ENCODE results near the gene JAZF1.

JAZF1 gene

DNA sequence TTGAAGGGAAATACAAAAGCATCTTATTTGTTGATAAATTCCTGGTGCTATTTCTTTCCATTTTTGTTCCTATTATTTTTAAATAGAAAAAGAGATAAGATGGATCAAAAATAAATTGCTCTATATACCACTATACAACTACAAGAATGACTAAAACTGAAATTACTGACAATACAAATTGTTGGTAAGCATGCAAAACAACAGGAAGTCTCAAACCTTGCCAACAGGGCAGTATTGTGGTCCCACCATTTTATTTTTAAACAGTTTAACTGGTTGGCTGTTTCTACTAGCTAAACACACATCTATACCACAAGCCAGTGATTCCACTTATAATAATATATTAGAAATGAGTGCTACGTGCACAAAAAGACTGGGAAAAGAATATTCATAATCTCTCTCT lies 213.0 kb downstream of the JAZF1 start:
- DNase-seq (ENCODE audit: low read depth in 2 of 2), result no peak

DNA sequence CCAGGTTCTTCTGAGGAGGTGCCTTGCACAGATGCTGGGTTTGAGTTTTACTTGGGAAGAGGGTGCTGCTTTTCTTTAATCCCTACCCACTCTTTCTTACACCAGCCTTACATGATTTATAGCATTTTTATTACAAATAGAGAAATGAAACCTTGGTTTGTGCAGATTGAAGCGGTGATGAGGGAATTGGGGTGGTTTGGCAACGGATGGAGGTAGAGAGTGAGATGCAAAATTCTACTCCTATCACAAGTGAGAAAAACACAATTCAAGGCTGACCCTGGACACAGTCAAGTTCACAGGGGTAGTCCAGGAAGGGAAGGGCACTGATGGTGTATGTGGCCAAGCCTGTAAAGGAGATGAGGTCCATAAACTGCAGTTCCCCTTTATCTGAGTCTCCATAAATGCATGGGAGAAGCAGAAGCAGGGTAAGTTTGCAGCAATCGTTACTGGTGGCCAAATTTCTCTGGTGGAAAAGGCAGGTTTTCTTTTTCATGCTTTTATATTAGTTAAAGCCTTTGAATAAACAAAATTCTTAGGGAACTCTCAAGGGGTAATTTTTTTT lies 214.3 kb downstream of the JAZF1 start:
- DNase-seq (ENCODE audit: low read depth in 2 of 2), result no peak

DNA sequence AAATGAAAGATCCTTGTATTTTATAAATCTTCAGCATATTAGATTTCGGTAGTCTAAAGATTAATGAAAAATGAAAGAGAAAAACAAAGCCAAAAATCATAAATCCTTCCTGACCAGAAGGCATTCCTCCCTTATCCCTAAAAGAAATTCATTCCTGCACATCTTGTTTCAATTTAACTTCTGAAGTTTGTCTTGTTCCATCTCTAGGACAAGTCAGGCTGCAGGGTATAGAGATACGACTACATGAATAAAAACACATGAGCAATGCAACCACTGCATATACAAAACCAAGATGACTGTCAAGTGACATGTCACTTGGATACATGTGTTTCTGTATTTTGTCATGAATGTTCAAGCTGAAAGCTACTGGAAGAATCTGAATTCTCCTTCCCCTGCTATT lies 214.9 kb downstream of the JAZF1 start:
- DNase-seq (ENCODE audit: low read depth in 2 of 2), result no peak

DNA sequence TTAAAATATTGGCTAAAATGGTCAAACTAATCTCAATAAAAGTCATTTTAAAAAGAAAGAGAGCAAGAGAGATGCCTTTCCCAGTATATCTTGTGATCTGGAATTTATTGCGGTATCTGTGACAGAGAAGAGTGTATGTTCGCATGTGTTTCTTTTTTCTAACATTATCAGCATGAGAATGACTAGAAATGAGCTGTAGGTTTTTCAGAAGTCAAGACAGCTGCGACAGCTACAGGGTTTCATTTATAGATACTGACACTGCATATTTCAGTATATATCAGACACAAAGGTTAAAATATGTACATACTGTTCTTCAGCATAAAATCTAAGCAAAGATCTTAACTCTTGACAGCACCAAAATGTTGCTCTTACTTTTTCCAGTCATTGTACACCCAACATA lies 215.8 kb downstream of the JAZF1 start:
- no peak for DNase-seq (ENCODE audit: low read depth in 2 of 2)

DNA sequence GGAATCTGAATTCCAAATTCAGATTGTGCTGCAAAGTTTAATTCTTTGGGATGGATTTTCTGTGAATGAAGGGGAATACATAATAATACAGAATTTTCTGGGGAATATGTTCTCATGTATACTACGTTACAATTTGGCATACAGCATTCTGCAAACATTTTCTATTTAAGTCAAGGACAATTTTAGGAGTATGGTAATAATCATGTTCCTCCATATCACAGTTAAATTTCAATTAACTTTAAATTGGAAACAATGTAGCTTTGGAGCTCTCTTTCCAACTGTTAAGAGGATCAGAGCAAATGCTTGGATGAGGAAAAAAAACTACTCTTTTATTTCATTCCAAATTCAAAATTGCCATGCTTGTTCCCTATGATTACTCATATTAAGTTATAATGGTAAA lies 217.5 kb downstream of the JAZF1 start:
- no peak for DNase-seq (ENCODE audit: low read depth in 2 of 2)

DNA sequence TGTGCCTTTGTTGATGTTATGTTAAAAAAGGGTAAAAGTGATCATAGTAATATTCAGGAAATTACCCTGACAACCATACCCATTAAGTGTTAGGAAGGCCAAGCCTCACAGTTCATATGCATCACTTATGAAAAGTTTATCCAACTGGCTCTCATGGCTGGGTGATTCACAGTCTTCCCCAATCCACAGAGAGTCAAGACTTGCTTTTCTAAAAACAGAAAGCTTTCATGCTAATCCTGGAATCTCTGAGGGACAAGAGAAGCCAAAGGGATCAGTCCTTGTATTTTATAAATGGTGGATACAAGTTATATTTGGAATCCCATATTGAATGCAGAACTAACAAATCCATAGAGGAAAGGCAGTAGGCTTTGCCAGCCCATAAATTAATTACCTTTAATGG lies 218.3 kb downstream of the JAZF1 start:
- no peak for DNase-seq (ENCODE audit: low read depth in 2 of 2)

DNA sequence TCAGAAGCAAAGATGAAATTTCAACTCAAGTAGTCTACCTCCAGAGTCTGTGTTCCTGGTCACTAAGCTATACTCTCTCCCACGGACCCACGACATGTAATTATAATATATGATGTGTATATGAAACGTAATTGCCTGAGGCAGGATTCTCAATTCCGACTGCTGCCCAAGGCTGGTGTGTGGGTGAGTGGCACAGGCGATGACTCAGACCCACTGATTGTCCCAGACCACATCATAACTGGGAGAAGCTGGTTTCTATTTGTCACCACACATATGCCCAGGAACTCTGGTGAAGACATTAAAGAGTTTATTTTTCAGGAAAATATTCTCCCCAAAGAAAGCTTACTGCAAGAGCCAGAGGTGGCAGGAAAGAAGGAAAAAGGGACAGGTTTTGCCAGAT lies 219.3 kb downstream of the JAZF1 start:
- DNase-seq (ENCODE audit: low read depth in 2 of 2), result no peak

DNA sequence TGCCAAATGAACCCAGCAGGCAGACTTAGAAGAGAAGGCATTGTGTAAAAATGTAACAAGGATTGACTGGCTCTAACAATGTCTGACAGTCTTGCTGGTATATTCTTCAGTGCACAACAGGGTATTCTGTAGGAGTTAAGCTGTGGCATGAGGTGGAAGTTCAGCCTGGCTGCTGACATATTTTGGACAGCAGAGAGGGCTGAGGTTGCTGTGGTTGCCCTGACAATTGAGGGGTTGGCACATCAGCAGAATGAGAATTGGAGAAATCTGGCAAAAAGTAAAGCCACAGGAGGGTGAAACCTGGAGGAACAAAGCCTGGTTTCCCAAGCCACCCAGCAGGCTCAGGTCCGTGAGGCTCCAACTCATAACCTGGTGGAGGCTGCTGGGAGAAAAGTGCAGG lies 220.2 kb downstream of the JAZF1 start:
- no peak for DNase-seq (ENCODE audit: low read depth in 2 of 2)

DNA sequence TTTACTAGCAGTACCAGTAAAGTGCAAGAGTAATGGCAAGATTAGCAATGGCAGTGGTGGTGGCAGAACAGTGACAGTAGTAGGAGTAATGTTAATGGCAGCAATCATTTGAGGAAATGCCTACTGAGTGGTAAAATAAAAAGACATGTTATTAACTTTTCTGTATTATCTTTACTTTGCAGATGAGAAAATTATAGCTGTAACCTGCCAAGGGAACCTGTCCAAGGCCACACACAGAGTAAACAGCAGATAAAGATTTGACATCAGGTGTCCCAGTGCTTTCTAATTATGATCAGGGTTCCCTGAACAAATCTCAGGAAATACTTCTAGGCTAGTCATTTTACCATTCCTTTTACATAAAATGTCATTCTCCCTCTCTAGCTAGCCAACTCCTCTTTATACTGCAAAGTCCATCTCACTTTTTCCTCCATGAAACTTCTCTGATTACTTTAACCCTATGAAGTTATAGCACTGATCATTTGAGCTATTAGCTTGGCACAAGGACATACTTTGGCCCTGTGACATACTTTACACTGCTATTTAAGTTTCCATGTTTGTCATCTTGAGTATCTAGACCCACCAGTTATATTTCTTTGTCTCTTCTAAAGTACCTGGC lies 221.6 kb downstream of the JAZF1 start:
- DNase-seq (ENCODE audit: low read depth in 2 of 2), result no peak

DNA sequence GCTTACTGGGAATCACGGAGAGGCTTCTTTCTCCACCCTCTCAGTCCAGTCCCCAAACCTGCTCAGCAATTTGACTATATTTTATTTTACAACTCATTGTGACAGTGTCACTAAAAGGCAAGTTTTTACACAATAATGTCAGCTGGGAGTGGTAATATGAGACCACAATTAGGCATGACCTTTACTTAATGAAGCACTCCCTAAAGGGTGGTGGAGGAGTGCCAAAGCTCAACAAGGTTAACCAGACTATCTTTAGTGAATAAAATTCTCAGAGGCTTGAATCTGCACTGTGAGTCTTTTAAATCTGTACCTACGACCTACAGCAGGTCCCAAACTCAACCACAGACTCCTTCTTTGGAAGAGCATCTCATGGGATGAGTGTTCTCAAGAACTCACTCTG lies 225.0 kb downstream of the JAZF1 start:
- DNase-seq (ENCODE audit: low read depth in 2 of 2), result no peak

DNA sequence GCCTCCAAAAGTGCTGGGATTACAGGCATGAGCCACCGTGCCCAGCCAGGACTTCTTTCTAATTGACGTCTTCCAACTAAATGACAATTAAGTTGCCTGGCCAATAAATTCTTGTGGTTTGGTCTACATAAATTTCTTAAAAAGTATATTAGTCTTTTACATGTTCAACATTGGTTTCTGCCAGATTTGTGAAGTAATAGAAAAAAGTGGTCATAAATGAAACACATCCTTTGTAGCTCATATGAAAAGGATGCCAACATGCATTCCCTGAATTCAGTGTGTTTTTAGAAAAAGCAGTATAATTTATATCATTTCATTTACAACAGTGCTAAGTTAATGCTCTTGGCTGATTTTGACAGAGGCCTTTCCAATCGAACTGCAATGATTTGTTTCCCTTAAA lies 225.6 kb downstream of the JAZF1 start:
- no peak for DNase-seq (ENCODE audit: low read depth in 2 of 2)

DNA sequence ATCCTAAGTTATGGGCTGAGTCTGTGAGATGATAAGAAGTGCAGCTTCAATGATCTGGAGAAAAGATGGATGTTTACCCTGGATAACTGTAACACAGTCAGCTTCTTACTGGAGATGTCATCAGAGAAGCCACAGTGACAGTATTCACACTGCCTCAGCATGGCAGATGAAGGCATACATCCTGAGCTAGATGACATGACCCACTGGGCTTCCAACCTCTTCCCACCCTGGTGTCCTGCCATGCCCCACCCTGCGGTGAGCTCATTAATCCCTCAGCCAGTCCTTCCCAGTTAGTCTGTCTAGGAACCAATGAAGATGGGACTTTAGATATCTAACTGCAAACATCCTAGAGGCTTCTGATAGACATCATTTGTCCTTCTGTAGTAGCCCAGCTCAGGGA lies 226.8 kb downstream of the JAZF1 start:
- DNase-seq (ENCODE audit: low read depth in 2 of 2), result no peak

DNA sequence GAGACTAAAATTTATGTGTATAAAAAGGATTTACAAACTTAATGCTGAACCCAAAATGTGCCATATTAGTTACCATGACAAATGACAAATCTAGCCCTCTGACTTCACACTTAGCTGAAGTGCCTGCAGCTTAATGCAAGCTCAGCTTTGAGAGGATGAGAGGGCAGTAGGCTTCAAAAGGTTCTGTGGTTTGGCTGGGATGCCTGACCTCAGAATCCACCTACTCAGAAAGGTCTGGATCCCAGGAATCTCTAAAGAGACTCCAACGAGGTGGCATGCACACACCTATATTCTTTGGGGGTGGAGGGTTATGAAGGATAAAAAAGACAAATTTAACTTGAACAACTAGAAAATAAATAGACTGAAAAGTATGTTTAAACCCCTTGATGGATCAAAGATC lies 227.2 kb downstream of the JAZF1 start:
- no peak for DNase-seq (ENCODE audit: low read depth in 2 of 2)

DNA sequence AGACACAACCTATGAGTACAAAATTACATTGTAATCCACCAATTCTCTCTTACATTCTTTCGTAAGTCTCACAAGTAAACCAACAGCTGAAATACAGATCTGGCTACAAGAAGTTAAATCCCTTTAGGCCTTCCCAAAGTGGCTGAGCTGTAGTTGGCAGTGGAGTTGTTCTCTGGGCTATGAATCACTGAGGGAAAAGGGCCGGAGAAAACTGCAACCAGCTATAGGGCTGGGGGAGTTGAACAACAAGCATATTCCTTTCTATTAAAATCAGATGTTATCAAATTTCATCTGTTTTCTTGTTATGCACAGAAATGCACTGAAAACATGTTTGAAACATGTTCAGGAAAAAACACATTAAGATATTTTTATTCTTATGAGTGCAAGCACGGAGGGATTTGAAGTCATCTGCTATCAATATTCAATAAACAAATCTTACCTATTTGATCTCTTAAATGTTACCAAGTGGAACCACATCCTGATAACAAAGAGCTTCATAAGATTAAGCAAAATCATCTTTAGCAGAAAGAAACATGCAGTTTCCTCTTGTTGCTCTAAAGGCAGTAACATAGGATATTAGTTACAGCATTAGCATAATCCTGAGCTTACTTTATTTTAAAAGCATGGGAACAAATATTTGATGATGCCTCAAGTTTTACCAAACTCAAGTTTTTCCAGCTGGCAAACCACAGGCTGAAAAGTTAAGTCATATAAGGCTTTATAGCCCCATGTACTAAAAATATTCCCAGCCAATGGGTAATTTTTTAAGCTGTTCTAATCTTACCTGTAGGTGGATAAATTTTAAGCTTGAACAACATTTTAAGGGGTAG lies 227.9 kb downstream of the JAZF1 start:
- DNase-seq (ENCODE audit: low read depth in 2 of 2), result no peak

DNA sequence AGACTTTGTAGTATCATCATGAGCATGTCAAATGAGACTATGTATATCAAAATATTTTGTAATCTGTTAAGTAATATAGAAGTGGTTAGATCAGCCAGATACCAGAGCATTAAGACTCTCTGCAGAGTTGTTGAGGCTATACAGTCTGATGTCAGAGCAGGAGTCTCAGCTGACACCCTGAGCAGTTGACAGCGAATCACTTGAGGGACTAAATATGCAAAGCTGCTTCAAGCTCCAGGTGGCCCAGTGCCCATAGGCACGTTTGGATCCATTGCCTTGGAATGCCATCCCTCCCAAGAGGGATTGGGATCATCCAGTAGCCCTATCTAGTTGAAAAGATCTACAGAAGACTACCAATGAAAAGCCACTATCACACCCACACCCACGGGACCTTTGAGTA lies 230.5 kb downstream of the JAZF1 start:
- DNase-seq (ENCODE audit: low read depth in 2 of 2), result no peak

DNA sequence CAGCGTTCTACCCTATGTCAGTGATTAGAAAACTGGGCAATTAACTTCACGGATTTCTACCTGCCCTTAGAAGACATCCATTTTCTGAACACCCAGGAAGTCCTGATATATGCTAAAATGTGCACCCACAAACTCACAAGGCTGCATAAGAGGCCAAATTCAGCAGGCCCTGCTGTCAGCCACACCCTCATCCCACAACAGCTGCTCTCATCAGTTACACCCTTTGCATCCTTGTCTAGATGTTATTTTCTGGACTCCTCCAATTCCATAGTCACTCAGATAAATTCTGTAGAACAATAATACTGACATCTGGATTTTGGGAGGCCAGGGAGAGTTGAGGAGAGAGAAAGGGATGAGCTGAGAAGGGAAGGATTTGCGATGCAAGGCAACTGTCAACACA lies 231.7 kb downstream of the JAZF1 start:
- no peak for DNase-seq (ENCODE audit: low read depth in 2 of 2)

DNA sequence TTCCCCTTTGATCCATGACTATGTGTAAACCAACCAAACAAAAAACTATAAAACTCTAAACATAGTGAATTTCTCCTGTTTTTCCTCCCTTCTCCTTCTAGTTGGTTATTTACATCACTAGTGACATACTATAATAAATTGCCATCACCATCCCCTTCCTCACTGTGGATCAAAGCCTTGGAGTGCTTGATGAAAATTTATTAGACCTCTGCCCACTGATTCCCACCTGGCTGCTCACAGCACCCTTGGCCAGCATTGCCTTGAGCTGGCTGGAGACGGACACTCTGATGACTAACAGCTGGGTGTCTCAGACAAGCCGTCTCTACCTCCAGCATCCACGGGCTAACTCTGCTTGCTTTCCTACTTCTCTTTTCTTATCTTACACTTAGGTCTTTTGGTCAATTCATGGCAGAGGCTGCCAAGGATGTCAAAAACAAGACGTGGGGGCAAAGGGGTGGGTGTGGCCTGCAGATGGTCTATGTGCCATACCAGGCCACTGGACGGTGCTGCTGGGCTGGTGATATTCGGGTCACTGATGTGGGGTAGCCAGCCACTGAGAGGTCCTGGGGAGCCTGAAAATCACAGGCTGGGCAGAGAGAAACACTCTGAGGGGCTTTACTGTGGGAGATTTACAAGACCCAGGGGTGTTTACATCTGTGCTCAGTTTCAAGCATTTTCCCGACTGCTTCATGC lies 232.9 kb downstream of the JAZF1 start:
- DNase-seq (ENCODE audit: low read depth in 2 of 2), result no peak

DNA sequence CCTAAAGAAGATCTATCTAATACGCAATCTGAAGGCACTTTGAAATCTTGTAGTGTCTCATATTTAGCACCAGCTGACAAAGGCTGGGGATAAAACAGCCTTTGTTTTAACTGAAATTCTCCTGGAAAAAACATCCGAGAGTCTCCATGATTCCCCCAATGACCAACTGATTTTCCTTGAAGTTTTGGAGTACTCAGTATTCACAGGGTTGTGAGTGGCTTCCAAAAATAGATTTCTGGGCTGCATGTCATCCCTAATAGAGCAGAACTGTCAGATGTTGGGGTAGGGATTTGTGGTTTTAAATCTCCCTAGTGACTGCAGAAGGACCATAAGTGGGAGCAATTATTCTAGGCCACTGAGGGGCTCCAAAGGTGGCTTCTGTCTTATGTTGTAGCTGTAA lies 234.2 kb downstream of the JAZF1 start:
- DNase-seq (ENCODE audit: low read depth in 2 of 2), result no peak

DNA sequence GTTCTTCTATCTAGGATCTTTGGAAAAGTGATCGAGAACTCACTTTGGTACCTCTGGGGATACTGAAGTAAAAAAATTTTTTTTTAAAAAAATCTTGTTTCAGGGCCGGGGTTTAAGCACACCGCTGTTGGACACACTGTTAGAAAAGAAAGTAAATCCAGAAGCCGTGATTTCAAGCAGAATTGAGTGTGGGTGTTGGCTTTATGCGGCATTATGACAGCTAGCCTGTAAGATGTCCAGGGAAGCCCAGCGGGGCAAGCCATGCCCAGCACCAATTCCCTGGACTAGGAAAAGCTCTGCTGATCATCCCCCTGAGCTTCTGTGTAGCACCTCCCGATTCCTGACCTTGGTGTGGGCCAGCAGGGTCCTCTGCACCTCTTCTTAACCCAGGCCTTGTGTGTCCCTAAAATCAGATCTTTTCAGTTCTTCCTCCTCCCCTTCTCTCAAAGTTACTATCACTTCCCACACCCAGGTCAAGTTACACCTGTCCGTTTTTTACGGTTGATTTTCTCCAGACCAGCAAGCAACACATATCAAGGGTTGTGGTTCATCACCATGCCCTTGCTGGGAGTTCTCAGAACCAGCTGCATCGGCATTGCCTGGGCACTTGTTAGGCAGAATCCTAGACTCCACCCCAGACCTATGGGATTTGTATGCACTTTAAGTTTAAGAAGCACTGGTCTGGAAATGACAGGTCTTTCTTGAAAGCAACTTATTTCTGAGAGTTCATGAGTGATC lies 235.4 kb downstream of the JAZF1 start:
- no peak for DNase-seq (ENCODE audit: low read depth in 2 of 2)

DNA sequence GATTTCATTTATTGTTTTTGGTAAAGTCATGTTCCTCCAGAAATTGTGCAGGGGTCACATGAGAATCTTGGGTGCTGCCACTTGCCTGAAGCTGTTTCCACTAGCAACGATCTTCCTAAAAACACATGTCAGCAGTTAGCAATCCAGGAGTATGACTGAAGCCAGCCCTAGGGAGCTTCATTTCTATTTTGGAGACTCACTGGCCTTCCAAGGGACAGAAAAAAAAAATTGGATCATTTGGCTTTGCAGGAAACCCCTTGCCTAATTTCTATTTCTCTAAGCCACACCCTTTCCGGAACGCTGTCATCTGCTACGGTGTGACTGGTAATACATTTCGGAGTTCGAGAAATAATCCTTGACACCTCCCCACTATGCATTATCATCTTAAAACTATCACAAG lies 236.0 kb downstream of the JAZF1 start:
- no peak for DNase-seq (ENCODE audit: low read depth in 2 of 2)

DNA sequence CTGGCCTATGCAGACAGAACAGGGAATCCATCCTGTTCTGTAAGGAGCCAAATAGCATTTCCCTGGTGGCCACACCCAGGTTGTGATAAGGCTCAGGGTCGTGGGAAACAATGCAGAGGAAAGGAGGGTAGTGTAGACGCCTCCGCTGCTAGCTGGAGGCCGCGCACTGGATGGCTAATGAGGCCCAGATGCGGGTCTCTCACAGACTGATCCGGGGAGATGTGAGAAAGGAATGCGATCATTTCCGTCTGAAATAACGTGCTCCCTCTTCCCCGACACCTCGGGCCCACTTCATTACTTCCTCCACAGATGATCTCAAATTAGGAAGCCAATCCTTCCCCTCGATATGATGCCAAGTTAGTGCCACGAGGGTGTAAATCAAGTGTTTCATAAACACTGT lies 237.4 kb downstream of the JAZF1 start:
- DNase-seq (ENCODE audit: low read depth in 2 of 2), result no peak

DNA sequence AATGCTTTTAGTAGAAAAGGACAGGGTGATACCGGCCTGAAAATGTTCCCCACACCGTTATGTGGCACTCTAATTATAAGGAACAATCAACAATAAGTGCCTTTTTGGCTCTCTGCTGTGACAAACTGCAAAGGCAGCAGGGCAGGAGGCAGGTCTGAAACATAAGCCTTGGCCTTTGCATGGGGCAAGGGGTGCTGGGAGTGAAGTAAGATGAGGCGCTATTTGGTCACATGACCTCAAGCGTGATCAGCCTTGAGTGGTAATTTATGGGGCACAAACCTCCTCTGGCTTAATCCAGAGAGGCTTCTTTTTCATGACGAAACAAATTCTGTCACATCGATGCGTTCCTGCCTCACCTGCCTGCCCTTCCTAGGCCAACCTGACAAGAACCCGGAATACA lies 237.9 kb downstream of the JAZF1 start:
- no peak for DNase-seq (ENCODE audit: low read depth in 2 of 2)
